Activated B cell treated with CpG ODN at 0.5 μM for 24 hours (primary cell): ENCODE measurements around the gene PCDHGA9. TPM values are rescaled to one million over a fixed set of nuclear protein-coding genes. Genes with fewer than 3 reads are reported as not detected.

Source experiments
- ATAC-seq: fragments of 200-7000 bp; cut with Tn5 transposase; one replicate; pipeline ENCODE4 v1.10.0; 2021; ENCODE audit warnings: low read depth, mild to moderate bottlenecking, moderate library complexity
- CTCF ChIA-PET: fragments of 350-600 bp; sonication (Branson Sonifier 250); formaldehyde crosslinking; loops from one replicate; lab custom pipeline; 2021; ENCODE audit warnings: antibody characterized with exemption; lab: Charles Lee
- POLR2A ChIA-PET: fragments of 350-600 bp; sonication (Branson Sonifier 250); formaldehyde crosslinking; loops from one replicate; lab custom pipeline; 2021; ENCODE audit warnings: antibody characterized with exemption; lab: Charles Lee
- DNase-seq: peaks from one replicate; pipeline ENCODE4 v3.0.0; 2022
- H3K27ac Mint-ChIP-seq: one replicate; pipeline ENCODE4 v1.8.0; 2020; ENCODE audit warnings: mixed read lengths
- H3K27me3 Mint-ChIP-seq: one replicate; pipeline ENCODE4 v1.8.0; 2021; ENCODE audit warnings: mixed read lengths
- H3K36me3 Mint-ChIP-seq: one replicate; pipeline ENCODE4 v1.8.0; 2021; ENCODE audit warnings: low read depth, mixed read lengths
- H3K4me1 Mint-ChIP-seq: one replicate; pipeline ENCODE4 v1.8.0; 2021; ENCODE audit warnings: mixed read lengths
- H3K4me3 Mint-ChIP-seq: one replicate; pipeline ENCODE4 v1.8.0; 2020; ENCODE audit warnings: mild to moderate bottlenecking, mixed read lengths
- H3K9me3 Mint-ChIP-seq: one replicate; pipeline ENCODE4 v1.8.0; 2020; ENCODE audit warnings: mixed read lengths
- intact Hi-C: fragments of 100-400 bp; cut with micrococcal nuclease; formaldehyde crosslinking; loops from one replicate; pipeline ENCODE4 v1.15.1; 2024
- total RNA-seq: library from RNA; stranded (reverse); gene quantifications from 2 replicates; pipeline ENCODE4 v1.2.3, GENCODE V29; 2022
- TF ChIP-seq, protein P1 (sequence below): fragments of 200-600 bp; IDR thresholded peaks from one replicate; pipeline ENCODE4 v1.8.0; 2022; ENCODE audit warnings: antibody characterized with exemption, mild to moderate bottlenecking

Gene PCDHGA9
- total RNA-seq, result 1.1 and 1.3 TPM in 2 replicates

- DNase-seq (no peak), ATAC-seq (no peak)
- H3K27me3 Mint-ChIP-seq, result peaks cover 51% of the 10 kb centered on the region
- H3K4me1 Mint-ChIP-seq, result peaks cover 6% of the 10 kb centered on the region
- intact Hi-C loops, result no loop called here
- CTCF ChIA-PET, result no interaction called here
- TF ChIP-seq, protein P1, sequence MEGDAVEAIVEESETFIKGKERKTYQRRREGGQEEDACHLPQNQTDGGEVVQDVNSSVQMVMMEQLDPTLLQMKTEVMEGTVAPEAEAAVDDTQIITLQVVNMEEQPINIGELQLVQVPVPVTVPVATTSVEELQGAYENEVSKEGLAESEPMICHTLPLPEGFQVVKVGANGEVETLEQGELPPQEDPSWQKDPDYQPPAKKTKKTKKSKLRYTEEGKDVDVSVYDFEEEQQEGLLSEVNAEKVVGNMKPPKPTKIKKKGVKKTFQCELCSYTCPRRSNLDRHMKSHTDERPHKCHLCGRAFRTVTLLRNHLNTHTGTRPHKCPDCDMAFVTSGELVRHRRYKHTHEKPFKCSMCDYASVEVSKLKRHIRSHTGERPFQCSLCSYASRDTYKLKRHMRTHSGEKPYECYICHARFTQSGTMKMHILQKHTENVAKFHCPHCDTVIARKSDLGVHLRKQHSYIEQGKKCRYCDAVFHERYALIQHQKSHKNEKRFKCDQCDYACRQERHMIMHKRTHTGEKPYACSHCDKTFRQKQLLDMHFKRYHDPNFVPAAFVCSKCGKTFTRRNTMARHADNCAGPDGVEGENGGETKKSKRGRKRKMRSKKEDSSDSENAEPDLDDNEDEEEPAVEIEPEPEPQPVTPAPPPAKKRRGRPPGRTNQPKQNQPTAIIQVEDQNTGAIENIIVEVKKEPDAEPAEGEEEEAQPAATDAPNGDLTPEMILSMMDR, result no peak
- peaks cover 21% of the 10 kb centered on the region for H3K9me3 Mint-ChIP-seq
- no peak within 1 kb of the TSS for H3K27ac Mint-ChIP-seq
- H3K36me3 Mint-ChIP-seq, result no peaks in the 10 kb centered on the region
- POLR2A ChIA-PET, result no interaction called here
- H3K4me3 Mint-ChIP-seq, result peak within 1 kb of the TSS; percentile 70
These were observed at the start of gene PCDHGA9 for GRCh38 chr5:141402553-141403243. Gene PCDHGA9 (plus strand): TSS chr5:141402778. CDS start chr5:141402953, 175 bp downstream.

GRCh38 chr5:141354900-141355469 is 47.6 kb upstream of the PCDHGA9 start, which contains the start of gene PCDHGA4:
Gene PCDHGA4 (plus strand): TSS chr5:141355021. CDS start chr5:141355108, 87 bp downstream.
- no peak within 1 kb of the TSS for H3K27ac Mint-ChIP-seq

GRCh38 chr5:141355641-141356040 is 46.9 kb upstream of the PCDHGA9 start:
- peaks cover 19% of the 10 kb centered on the region for H3K9me3 Mint-ChIP-seq
- TF ChIP-seq, protein P1, result no peak
- no peak overlapping the region for H3K4me3 Mint-ChIP-seq
- intact Hi-C loops, result no loop called here
- POLR2A ChIA-PET, result no interaction called here
- CTCF ChIA-PET, result interaction anchor here (1.3 kb wide), 1 partner anchor 208 kb away, joined by 5 read pairs; no protein-coding TSS in a partner anchor
- H3K27ac Mint-ChIP-seq, result no peak overlapping the region
- peaks cover 2% of the 10 kb centered on the region for H3K36me3 Mint-ChIP-seq
- peaks cover 59% of the 10 kb centered on the region for H3K27me3 Mint-ChIP-seq
- DNase-seq (no peak), ATAC-seq (no peak)
- no peaks in the 10 kb centered on the region for H3K4me1 Mint-ChIP-seq

More at GRCh38 chr5:141354900-141355469, 47.6 kb upstream of the PCDHGA9 start, which contains the start of gene PCDHGA4:
- TF ChIP-seq, protein P1, result no peak
- ChIA-PET CTCF (interaction anchor here (1.3 kb wide), 1 partner anchor 209 kb away, joined by 5 read pairs; no protein-coding TSS in a partner anchor), POLR2A (no interaction called here)
- H3K4me3 Mint-ChIP-seq, result no peak within 1 kb of the TSS
- no peak for DNase-seq
- no peak for ATAC-seq
- intact Hi-C loops, result no loop called here
- peaks cover 58% of the 10 kb centered on the region for H3K27me3 Mint-ChIP-seq
- H3K36me3 Mint-ChIP-seq, result peaks cover 2% of the 10 kb centered on the region
- H3K4me1 Mint-ChIP-seq, result no peaks in the 10 kb centered on the region
- H3K9me3 Mint-ChIP-seq, result peaks cover 18% of the 10 kb centered on the region

- H3K27me3 Mint-ChIP-seq, result peaks cover 60% of the 10 kb centered on the region
- no peak for ATAC-seq
- intact Hi-C loops, result no loop called here
- POLR2A ChIA-PET, result no interaction called here
- H3K4me3 Mint-ChIP-seq, result no peak overlapping the region
- peaks cover 4% of the 10 kb centered on the region for H3K36me3 Mint-ChIP-seq
- peaks cover 22% of the 10 kb centered on the region for H3K9me3 Mint-ChIP-seq
- TF ChIP-seq, protein P1, result no peak
- no peak for DNase-seq
- H3K4me1 Mint-ChIP-seq, result no peaks in the 10 kb centered on the region
- no peak overlapping the region for H3K27ac Mint-ChIP-seq
- CTCF ChIA-PET, result interaction anchor here (1.3 kb wide), 1 partner anchor 208 kb away, joined by 5 read pairs; no protein-coding TSS in a partner anchor
These were observed 46.4 kb upstream of the PCDHGA9 start for GRCh38 chr5:141356133-141356532.

DNA sequence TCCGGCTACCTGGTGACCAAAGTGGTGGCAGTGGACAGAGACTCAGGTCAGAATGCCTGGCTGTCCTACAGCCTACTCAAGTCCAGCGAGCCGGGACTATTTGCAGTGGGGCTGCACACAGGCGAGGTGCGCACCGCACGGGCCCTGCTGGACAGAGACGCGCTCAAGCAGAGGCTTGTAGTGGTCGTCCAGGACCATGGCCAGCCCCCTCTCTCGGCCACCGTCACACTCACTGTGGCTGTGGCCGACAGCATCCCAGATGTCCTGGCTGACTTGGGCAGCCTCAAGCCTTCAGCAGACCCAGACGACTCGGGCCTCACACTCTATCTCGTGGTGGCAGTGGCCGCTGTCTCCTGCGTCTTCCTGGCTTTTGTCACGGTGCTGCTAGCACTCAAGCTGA is 45.6 kb upstream of the PCDHGA9 start:
- H3K9me3 Mint-ChIP-seq, result peaks cover 25% of the 10 kb centered on the region
- intact Hi-C loops, result no loop called here
- ATAC-seq (no peak), DNase-seq (no peak)
- H3K27ac Mint-ChIP-seq, result no peak overlapping the region
- ChIA-PET CTCF (no interaction called here), POLR2A (no interaction called here)
- TF ChIP-seq, protein P1, result no peak
- H3K4me1 Mint-ChIP-seq, result no peaks in the 10 kb centered on the region
- H3K4me3 Mint-ChIP-seq, result no peak overlapping the region
- H3K36me3 Mint-ChIP-seq, result peaks cover 7% of the 10 kb centered on the region
- H3K27me3 Mint-ChIP-seq, result peaks cover 60% of the 10 kb centered on the region
